ENCODE results near the gene FOXQ1. TPM values are rescaled to one million over a fixed set of nuclear protein-coding genes. Genes with fewer than 3 reads are reported as not detected.
A peak's percentile ranks its signal among the peaks of the same experiment; 100 is the strongest.

Gene FOXQ1
- total and polyA plus RNA-seq, 2 of the 13 experiments (the other 11 are each of a cell fraction or from before 2014, with no cell fraction given), result 35.2 to 39.8 TPM

DNA sequence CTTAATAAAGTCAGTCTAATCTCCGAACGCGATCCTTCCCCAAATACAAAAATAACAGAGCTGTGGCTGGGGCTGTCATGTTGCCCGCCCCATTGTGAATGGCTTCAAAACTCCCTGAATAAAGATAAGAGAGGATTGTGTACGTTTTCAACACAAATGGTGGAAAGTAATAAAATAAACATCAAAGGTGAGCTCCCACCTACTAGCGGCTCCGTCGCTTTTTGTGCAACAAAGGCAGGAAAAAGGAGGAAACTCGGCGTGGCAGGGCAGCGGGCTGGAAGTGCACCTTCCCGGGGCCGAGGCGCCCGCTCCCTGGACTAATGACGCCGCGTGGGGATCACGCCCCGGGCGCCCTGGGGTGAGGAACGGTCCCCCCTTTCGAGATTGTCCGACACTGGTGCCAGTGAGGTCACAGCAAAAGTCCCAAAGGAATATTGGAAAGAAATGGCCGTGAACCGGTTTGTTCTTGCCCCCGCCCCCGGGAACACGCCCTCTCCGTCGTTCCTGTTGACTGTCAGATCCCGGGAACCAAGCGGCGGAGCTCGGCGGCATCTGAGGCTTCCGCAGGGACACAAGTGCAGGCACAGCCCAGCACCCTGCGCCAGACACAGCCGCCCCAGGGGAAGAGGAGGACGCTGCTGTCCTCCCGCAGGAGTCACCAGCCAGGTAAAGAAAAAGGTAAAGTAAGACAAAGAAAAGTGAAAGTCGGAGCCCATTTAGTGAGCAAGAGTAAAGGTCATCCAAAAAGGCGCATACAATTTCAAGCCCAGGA lies 1.1 kb upstream of the FOXQ1 start (continued):
- TF ChIP-seq ZNF331 (CRISPR knock-in tag; IDR thresholded peaks at IDR 0.05), result peak; percentile 69; the same call in 1 of the 2 replicates
- TF ChIP-seq ZNF235 (CRISPR knock-in tag; IDR thresholded peaks at IDR 0.05; ENCODE audit: borderline replicate concordance), result no peak; the same call in 1 of the 2 replicates
- TF ChIP-seq MYC (CRISPR knock-in tag; IDR thresholded peaks at IDR 0.05; ENCODE audit: borderline replicate concordance), result no peak; the same call in 1 of the 2 replicates
- peak; percentile 83; the same call in 1 of the 2 replicates for TF ChIP-seq ELF4 (CRISPR knock-in tag; IDR thresholded peaks at IDR 0.05; ENCODE audit: borderline replicate concordance)
- TF ChIP-seq RFX1 (IDR thresholded peaks at IDR 0.05), result no peak
- TF ChIP-seq IRF2 (CRISPR knock-in tag; IDR thresholded peaks at IDR 0.05), result peak; percentile 56
- TF ChIP-seq ZNF224 (CRISPR knock-in tag; IDR thresholded peaks at IDR 0.05), result peak; percentile 11; the same call in 1 of the 2 replicates
- no peak; the same call in 1 of the 2 replicates for TF ChIP-seq ZNF205 (CRISPR knock-in tag; IDR thresholded peaks at IDR 0.05)
- TF ChIP-seq, protein P1, sequence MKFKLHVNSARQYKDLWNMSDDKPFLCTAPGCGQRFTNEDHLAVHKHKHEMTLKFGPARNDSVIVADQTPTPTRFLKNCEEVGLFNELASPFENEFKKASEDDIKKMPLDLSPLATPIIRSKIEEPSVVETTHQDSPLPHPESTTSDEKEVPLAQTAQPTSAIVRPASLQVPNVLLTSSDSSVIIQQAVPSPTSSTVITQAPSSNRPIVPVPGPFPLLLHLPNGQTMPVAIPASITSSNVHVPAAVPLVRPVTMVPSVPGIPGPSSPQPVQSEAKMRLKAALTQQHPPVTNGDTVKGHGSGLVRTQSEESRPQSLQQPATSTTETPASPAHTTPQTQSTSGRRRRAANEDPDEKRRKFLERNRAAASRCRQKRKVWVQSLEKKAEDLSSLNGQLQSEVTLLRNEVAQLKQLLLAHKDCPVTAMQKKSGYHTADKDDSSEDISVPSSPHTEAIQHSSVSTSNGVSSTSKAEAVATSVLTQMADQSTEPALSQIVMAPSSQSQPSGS (CRISPR knock-in tag; IDR thresholded peaks at IDR 0.05), result no peak; the same call in 1 of the 2 replicates
- peak; percentile 62; the same call in 1 of the 2 replicates for TF ChIP-seq RXRB (CRISPR knock-in tag; IDR thresholded peaks at IDR 0.05; ENCODE audit: borderline replicate concordance)
- peak; percentile 75; the same call in 1 of the 2 replicates for TF ChIP-seq MIER3 (CRISPR knock-in tag; IDR thresholded peaks at IDR 0.05; ENCODE audit: borderline replicate concordance)
- peak; percentile 89 for TF ChIP-seq POLR2G (IDR thresholded peaks at IDR 0.05; ENCODE audit: low read depth, low read length)
- TF ChIP-seq, protein P2, sequence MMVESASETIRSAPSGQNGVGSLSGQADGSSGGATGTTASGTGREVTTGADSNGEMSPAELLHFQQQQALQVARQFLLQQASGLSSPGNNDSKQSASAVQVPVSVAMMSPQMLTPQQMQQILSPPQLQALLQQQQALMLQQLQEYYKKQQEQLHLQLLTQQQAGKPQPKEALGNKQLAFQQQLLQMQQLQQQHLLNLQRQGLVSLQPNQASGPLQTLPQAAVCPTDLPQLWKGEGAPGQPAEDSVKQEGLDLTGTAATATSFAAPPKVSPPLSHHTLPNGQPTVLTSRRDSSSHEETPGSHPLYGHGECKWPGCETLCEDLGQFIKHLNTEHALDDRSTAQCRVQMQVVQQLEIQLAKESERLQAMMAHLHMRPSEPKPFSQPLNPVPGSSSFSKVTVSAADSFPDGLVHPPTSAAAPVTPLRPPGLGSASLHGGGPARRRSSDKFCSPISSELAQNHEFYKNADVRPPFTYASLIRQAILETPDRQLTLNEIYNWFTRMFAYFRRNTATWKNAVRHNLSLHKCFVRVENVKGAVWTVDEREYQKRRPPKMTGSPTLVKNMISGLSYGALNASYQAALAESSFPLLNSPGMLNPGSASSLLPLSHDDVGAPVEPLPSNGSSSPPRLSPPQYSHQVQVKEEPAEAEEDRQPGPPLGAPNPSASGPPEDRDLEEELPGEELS (CRISPR knock-in tag; IDR thresholded peaks at IDR 0.05), result peak; percentile 52
- TF ChIP-seq, protein P3, sequence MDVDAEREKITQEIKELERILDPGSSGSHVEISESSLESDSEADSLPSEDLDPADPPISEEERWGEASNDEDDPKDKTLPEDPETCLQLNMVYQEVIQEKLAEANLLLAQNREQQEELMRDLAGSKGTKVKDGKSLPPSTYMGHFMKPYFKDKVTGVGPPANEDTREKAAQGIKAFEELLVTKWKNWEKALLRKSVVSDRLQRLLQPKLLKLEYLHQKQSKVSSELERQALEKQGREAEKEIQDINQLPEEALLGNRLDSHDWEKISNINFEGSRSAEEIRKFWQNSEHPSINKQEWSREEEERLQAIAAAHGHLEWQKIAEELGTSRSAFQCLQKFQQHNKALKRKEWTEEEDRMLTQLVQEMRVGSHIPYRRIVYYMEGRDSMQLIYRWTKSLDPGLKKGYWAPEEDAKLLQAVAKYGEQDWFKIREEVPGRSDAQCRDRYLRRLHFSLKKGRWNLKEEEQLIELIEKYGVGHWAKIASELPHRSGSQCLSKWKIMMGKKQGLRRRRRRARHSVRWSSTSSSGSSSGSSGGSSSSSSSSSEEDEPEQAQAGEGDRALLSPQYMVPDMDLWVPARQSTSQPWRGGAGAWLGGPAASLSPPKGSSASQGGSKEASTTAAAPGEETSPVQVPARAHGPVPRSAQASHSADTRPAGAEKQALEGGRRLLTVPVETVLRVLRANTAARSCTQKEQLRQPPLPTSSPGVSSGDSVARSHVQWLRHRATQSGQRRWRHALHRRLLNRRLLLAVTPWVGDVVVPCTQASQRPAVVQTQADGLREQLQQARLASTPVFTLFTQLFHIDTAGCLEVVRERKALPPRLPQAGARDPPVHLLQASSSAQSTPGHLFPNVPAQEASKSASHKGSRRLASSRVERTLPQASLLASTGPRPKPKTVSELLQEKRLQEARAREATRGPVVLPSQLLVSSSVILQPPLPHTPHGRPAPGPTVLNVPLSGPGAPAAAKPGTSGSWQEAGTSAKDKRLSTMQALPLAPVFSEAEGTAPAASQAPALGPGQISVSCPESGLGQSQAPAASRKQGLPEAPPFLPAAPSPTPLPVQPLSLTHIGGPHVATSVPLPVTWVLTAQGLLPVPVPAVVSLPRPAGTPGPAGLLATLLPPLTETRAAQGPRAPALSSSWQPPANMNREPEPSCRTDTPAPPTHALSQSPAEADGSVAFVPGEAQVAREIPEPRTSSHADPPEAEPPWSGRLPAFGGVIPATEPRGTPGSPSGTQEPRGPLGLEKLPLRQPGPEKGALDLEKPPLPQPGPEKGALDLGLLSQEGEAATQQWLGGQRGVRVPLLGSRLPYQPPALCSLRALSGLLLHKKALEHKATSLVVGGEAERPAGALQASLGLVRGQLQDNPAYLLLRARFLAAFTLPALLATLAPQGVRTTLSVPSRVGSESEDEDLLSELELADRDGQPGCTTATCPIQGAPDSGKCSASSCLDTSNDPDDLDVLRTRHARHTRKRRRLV (CRISPR knock-in tag; IDR thresholded peaks at IDR 0.05), result peak; percentile 79; the same call in 1 of the 2 replicates
- TF ChIP-seq, protein P4, sequence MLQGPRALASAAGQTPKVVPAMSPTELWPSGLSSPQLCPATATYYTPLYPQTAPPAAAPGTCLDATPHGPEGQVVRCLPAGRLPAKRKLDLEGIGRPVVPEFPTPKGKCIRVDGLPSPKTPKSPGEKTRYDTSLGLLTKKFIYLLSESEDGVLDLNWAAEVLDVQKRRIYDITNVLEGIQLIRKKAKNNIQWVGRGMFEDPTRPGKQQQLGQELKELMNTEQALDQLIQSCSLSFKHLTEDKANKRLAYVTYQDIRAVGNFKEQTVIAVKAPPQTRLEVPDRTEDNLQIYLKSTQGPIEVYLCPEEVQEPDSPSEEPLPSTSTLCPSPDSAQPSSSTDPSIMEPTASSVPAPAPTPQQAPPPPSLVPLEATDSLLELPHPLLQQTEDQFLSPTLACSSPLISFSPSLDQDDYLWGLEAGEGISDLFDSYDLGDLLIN (CRISPR knock-in tag; IDR thresholded peaks at IDR 0.05; ENCODE audit: borderline replicate concordance), result no peak
